Measurements from ENCODE around the gene PAFAH1B1.
"Not testable (repeated sequence)": the region's sequence is repeated elsewhere in the genome, so short reads cannot be mapped to it uniquely, and the experiment has no call there.

Gene PAFAH1B1

DNA sequence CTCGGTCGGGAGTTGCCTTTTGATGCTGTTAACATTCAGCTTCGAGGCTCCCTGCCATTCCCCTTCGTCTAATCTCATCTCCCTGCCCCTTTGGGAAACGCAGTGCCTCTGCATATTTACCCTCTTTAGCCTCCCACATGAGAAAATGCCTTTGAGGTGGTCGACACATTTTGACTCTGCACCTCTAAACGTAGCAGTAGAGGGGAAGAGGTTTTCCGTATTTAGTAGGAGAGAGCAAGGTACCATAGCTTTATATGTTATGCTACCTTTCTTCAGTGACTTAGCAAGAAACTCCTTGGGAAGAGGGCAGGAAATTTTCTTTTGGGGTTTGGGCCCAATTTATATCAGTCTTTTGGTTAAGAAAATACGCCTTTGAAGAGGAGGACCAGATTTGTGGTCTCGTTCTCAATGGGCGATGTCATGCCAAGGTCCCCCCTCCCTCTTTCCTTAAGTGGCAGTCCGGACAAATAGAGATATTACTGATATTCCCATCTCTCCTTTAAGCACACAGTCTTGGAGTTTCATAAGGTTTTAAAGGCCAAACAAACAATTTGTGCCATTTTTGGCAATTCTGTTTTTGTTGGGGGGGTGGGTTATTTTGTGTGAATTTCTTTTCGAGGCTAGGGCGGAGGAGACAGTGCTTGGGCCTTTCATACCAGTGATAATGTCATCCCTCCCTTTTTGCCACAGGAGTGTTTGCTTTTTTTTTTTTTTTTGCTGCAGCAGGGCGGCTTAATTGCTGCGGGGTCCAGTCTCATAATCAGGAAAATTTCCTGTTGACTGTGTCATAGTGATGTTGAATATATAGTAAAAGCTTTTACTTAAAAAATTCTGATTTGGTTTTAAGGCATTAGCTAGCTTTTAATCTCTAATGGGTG is 1.5 kb downstream of the PAFAH1B1 start:
- no peak for DNase-seq (ENCODE audit: low read depth, low spot score)

DNA sequence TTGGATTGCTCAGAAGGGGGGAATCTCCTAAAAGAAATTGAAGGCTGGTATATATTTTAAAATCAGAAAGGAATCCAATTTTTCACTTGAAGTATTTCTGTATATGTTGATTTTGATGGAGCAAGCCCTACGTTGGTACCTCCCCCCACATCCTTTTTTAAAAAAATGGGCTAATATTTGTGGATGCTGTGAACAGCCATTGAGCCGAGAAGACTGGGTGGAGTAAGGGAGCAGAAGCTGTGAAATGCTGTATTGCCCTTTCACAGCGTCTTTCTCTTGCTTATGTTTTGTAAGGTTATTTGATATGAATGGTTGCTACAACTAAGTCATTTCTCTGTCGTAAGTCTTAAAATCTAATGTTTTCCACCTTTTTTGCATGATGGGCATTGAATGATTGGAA is 2.3 kb downstream of the PAFAH1B1 start:
- no peak for DNase-seq (ENCODE audit: low read depth, low spot score)

GRCh38 chr17:2598166-2598565 is 4.7 kb downstream of the PAFAH1B1 start:
- DNase-seq (ENCODE audit: low read depth, low spot score), result no peak

- DNase-seq (ENCODE audit: low read depth, low spot score), result no peak
Observed at GRCh38 chr17:2602597-2603017, 9.2 kb downstream of the PAFAH1B1 start.

- DNase-seq (ENCODE audit: low read depth, low spot score), result no peak
Observed at GRCh38 chr17:2608350-2608913, 15.0 kb downstream of the PAFAH1B1 start.

- DNase-seq (ENCODE audit: low read depth, low spot score), result no peak
Observed at GRCh38 chr17:2609091-2609490, 15.6 kb downstream of the PAFAH1B1 start.

GRCh38 chr17:2610195-2611175 is 17.0 kb downstream of the PAFAH1B1 start:
- no peak for DNase-seq (ENCODE audit: low read depth, low spot score)

GRCh38 chr17:2611627-2612026 is 18.2 kb downstream of the PAFAH1B1 start:
- no peak for DNase-seq (ENCODE audit: low read depth, low spot score)

GRCh38 chr17:2612630-2613029 is 19.2 kb downstream of the PAFAH1B1 start:
- DNase-seq (ENCODE audit: low read depth, low spot score), result no peak

DNA sequence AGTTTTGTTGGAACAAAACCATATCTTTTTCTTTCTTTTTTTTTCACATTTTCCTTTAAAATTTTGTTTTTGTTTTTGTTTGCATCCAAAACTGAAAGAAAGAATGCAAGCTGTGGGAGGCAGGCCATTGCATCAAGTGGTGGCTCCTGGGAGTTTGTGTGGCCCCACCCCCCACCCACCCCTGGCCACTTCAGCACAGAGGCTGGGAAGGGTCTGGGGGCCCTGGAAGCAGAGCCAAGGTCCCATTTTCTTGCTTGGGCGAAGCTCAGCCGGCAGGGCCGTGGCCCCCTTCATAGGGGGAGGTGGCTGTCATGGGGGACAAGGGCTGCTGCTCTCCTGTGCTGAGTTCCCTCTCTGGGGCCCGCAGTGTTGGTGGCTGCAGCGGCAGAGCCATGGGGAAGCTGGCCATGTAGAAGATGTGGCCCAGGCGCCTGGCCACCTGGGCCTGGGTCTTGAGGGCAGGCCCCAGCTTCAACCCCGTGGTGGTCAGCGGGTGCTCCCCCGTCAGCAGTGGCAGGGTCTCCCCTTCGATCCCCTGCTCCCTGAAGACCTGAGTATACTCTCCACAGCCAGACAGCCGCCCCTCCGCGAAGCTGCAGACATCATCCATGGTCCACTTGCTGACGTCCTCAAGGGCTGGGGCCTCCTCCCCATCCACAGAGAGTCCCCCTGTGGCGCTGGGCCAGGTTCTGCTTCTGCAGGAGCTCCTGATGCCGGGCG is 19.8 kb downstream of the PAFAH1B1 start:
- no peak for DNase-seq (ENCODE audit: low read depth, low spot score)

DNA sequence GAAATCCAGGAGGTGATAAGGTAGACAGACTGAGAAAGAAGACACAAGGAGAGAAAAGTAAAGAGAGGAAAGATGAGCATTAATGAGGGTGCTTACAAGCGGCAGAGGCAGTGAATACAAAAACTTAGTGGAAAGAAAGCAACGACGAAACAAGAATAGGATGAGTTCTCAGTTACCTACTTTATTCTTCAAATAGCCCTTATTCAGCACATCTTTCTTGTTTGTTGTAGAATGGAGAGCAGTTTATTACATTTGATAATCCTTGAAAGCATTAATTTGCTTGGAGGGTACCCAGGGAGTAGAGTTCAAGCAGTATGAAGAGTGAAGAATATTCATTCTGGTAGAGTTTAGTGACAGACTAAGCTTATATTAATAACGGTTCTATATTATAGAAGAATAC is 22.4 kb downstream of the PAFAH1B1 start:
- DNase-seq (ENCODE audit: low read depth, low spot score), result no peak

- no peak for DNase-seq (ENCODE audit: low read depth, low spot score)
Observed at GRCh38 chr17:2621241-2621640, 27.8 kb downstream of the PAFAH1B1 start.

GRCh38 chr17:2621951-2622405 is 28.5 kb downstream of the PAFAH1B1 start:
- DNase-seq (ENCODE audit: low read depth, low spot score), result not testable (repeated sequence)

DNA sequence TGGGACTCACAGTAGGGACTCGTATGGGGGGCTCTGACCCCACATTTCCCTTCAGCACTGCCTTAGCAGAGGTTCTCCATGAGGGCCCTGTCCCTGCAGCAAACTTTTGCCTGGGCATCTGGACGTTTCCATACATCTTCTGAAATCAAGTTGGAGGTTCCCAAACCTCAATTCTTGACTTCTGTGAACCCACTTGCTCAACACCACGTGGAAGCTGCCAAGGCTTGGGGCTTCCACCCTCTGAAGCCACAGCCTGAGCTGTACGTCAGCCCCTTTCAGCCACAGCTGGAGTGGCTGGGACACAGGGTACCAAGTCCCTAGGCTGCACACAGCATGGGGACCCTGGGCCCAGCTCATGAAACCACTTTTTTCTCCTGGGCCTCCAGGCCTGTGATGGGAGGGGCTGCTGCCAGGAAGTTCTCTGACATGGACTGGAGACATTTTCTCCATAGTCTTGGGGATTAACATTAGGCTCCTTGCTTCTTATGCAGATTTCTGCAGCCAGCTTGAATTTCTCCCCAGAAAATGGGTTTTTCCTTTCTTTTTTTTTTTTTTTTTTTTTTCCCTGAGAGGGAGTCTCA is 29.4 kb downstream of the PAFAH1B1 start:
- DNase-seq (ENCODE audit: low read depth, low spot score), result not testable (repeated sequence)

GRCh38 chr17:2624292-2624731 is 30.9 kb downstream of the PAFAH1B1 start:
- no peak for DNase-seq (ENCODE audit: low read depth, low spot score)

GRCh38 chr17:2626626-2627219 is 33.3 kb downstream of the PAFAH1B1 start:
- not testable (repeated sequence) for DNase-seq (ENCODE audit: low read depth, low spot score)

GRCh38 chr17:2628922-2629321 is 35.5 kb downstream of the PAFAH1B1 start:
- not testable (repeated sequence) for DNase-seq (ENCODE audit: low read depth, low spot score)

DNA sequence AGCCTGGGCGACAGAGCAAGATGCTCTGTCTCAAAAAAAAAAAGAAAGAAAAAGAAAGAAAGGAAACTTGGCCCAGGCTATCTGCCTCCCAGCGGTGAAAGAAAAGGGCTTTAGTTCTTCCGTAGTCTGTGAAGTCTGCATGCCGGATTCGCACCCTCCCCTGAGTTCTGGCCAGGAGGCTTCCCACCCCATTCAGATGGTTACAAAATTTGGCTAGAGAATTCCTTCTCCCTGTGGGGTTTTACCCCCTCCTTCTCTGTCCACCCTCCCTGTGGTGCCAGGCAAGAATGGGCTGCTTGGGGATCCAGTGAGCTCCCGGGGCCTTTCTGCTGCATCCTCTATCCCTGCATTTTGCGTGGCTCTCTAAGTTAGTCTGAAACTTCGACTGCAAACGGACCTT is 37.8 kb downstream of the PAFAH1B1 start:
- DNase-seq (ENCODE audit: low read depth, low spot score), result no peak

DNA sequence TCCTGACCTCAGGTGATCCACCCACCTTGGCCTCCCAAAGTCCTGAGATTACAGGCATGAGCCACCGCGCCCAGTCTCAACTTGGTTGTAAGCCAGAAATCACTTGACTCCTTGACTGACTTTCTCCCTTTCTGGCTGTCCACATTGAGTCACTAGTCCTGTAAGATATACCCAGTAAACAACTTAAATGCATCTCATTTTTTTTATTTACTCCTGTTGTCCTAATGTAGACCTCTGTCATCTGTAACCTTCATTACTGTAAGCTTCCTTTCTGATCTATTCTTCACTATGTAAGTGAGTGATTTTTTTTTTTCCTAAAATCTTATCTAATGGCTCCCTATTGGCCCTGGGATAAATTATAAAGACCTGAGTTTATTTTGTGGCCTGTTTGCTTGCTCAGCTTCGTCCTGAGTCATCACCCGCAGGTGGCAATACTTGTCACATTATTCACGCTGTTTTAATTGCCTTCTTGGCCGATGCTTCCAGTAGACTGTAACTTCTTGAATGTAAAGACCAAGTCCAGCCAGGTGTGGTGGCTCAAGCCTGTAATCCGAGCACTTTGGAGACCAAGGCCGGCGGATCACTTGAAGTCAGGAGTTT is 41.0 kb downstream of the PAFAH1B1 start:
- DNase-seq (ENCODE audit: low read depth, low spot score), result no peak

DNA sequence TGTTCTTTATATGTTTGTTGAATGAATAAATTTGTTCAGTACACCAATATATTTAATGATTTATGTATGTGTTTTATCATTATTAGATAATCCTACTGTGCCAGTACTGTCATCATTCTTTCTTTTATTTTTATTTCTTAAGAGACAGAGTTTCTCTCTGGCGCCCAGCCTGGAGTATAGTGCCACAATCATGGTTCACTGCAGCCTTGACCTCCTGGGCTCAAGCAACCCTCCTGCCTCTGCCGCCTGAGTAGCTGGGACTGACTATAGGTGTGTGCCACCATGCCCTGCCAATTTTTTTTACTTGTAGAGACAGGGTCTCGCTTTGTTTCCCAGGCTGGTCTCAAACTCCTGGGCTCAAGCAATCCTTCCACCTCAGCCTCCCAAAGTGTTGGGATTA is 41.8 kb downstream of the PAFAH1B1 start:
- DNase-seq (ENCODE audit: low read depth, low spot score), result no peak
